ENCODE results near the gene PRDM7.
"Not testable (repeated sequence)": the region's sequence is repeated elsewhere in the genome, so short reads cannot be mapped to it uniquely, and the experiment has no call there.

The PRDM7 gene

DNA sequence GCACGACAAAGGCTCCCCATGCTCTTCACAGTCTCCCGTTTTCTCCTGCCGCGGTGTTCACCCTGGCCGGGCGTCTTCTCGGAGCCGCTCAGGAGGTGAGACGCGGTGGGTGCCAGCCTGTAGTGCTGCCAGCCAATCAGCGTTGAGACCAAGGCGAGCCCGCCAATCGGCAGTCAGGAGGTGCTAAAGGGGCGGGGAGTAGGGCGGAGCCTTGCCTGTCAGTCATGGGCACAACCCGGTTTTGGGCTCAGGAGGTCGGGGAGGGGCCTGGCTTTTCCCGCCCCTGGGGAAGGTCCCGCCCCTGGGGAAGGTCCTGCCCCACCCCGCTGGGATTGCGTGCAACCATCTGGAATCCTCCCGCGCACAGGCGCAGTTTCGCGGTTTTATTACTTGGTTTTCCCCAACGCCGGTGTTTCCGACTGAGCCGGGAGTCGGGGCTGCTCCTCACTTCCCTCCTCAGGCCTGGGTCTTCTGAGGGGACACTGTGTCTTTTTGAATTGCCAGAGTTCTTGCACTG, at the start of gene PRDM7:
Gene PRDM7 (minus strand): TSS at position 92 of the 517 bp plus-strand sequence. CDS start 1,421 bp downstream, outside the sequence.
- DNase-seq (ENCODE audit: low read depth, low spot score): peak; percentile 86

DNA sequence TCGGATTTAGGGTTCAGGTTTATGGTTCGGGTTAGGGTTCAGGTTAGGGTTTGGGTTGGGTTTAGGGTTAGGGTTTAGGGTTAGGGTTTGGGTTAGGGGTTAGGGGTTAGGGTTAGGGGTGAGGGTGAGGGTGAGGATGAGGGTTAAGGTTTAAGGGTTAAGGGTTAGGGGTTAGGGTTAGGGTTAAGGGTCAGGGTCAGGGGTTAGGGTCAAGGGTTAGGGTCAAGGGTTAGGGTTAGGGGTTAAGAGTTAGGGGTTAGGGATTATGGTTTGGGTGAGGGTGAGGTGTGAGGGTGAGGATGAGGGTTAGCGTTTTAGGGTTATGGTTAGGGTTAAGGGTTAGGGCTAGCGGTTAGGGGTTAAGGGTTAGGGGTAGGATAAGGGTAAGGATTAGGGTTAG, 44.7 kb upstream of the PRDM7 start:
- DNase-seq (ENCODE audit: low read depth, low spot score): not testable (repeated sequence)

GRCh38 chr16:90107617-90108016, 30.5 kb upstream of the PRDM7 start:
- not testable (repeated sequence) for DNase-seq (ENCODE audit: low read depth, low spot score)

DNA sequence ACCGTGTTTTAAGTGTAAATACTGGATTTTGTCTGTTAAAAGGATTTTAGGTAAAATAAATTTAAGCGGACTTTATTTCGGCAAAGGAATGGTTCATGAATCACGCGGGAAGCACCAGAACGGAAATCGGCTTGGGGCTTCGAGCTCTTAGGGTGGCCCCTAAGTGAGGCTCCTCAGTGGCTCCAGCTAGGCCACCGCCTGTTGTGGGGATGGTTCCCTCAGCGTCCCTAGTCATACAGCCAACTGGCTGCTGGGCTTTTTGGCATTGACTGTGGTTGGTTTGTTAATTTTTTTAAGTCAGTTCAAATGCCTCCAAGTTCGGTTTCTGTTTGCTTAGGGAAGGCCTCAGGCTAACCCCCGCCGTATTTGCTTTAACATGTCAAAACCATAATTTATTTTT, 29.9 kb upstream of the PRDM7 start:
- DNase-seq (ENCODE audit: low read depth, low spot score): not testable (repeated sequence)

- DNase-seq (ENCODE audit: low read depth, low spot score): not testable (repeated sequence)
These were observed 29.1 kb upstream of the PRDM7 start for GRCh38 chr16:90106271-90106670.

- DNase-seq (ENCODE audit: low read depth, low spot score): not testable (repeated sequence)
These were observed 27.6 kb upstream of the PRDM7 start for GRCh38 chr16:90104725-90105124.

DNA sequence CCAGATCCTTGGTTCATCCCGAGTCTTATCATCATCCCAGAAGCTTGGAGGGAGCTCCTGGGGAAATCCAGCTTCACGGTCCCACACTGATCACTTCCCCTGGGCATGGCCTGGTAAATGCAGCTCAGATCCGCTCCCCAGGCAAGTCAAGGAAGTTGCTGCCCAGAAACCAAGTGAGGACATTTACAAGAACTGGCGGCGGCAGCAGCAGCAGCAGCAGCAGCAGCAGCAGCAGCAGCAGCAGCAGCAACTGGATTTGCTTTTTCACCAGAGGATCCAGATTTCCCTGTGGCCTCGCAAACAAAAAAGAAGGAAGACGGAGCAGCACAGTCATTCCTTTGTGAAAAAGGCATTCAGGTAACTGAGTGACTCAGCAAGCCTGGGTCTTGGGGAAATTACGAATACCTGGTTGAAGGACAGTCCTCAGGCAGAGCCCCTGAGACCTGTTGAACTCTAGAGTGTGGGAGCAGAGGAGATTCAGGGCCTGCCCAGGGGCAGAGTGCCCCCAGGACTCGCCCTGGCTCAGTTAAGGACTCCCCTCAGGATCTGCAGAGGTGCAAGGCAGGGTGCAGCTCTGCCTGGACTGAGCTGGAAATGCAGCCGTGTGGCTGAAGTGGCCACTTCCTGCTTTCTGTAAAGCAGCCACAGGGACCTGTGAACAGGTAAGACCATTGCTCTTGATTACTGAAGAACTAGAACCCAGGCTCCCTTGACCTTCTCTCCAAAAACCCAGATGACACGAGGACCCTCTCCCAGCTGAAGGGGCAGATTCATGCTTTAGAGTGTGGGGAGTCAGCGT, 25.2 kb upstream of the PRDM7 start:
- DNase-seq (ENCODE audit: low read depth, low spot score): not testable (repeated sequence)

GRCh38 chr16:90101332-90101731, 24.2 kb upstream of the PRDM7 start:
- not testable (repeated sequence) for DNase-seq (ENCODE audit: low read depth, low spot score)

DNA sequence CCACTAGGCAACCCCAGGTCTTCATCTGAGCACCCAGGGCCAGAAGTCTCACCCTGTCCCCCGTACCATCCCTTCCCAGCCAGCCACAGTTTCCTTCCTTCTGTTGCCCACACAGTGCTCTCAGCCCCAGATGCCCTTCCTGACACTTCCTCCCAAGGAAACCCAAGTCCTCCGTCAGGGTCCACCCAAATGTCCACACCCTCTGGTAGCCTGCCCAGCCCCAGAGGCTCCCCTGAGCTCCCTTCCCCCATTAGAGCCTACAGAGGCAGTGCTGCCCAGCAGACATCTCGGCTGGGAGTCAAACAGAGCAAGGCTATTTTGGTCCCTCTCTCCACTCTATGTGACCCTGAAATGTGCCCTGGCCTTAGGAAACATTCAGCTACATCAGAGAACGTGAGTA, 23.7 kb upstream of the PRDM7 start:
- not testable (repeated sequence) for DNase-seq (ENCODE audit: low read depth, low spot score)

GRCh38 chr16:90100229-90100628, 23.1 kb upstream of the PRDM7 start:
- DNase-seq (ENCODE audit: low read depth, low spot score): not testable (repeated sequence)

DNA sequence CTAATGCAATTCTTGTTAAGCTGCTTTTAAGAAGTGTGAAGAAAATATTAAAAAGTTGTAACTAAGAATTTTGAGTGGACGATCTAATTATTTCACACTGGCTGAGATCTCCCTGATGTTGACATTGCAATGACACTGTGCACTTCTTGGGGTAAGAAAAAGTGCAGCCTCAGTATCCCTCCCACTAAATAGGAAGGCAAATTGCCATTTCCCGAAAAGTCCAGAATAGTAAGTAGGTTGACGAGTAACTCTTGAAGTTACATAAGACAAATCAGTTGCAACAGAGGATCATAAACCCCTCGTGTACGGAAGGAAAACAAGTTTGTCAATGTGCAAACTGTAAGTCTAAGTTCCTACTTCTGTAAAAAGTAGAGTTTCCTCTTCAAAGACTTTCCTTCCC, 21.8 kb upstream of the PRDM7 start:
- not testable (repeated sequence) for DNase-seq (ENCODE audit: low read depth, low spot score)

- DNase-seq (ENCODE audit: low read depth, low spot score): not testable (repeated sequence)
These were observed 20.0 kb upstream of the PRDM7 start for GRCh38 chr16:90097010-90097684.

DNA sequence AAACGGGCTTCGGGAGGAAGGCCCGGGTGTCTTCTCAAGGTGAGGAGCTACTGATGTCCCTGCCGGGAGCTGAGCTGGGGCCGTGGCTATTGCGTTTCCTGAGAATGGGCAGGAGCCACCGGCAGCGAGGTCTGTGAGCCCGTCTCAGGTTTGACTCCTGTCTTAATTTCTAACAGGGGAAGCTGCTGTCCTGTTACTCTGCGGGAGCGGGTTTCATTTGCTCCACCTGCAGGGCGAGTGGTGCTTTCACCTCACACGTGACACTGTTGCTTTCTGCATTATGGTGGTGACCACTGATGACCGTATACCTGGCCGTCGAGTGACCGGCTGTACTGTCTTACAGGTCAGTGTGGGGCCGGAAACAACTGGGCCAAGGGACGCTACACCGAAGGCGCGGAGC, 17.7 kb upstream of the PRDM7 start:
- not testable (repeated sequence) for DNase-seq (ENCODE audit: low read depth, low spot score)

DNA sequence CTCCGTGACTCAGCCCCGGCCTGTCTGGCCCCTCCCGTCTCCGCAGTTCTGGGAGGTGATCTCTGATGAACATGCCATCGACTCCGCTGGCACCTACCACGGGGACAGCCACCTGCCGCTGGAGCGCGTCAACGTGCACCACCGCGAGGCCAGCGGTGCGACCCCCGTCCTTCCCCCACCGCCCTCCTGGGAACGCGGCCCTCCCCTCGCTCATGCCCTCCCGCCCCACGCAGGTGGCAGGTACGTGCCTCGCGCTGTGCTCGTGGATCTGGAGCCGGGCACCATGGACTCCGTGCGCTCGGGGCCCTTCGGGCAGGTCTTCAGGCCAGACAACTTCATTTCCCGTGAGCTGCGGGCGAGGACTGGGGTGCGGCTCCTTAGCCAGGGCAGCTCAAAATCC, 17.2 kb upstream of the PRDM7 start:
- DNase-seq (ENCODE audit: low read depth, low spot score): not testable (repeated sequence)

- not testable (repeated sequence) for DNase-seq (ENCODE audit: low read depth, low spot score)
These were observed 16.7 kb upstream of the PRDM7 start for GRCh38 chr16:90093799-90094198.

DNA sequence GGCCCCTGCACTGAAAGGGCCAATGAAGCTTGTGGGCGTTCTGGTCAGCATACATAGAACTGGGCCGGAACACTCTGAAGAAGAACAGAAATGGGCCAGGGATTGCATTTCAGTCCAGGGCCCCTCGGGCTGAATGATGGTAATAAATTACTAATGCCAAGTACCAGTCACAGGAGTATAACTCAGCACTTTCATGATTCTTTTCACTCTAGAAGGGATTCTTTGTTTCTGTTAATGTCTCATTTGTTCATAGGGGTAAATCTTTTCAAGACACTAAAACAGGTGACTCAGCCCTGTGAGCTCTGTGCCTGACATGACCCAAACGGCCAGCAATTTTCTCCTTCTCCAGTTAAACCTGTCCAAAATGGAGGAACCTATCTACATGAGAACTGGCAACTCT, 15.7 kb upstream of the PRDM7 start:
- not testable (repeated sequence) for DNase-seq (ENCODE audit: low read depth, low spot score)

GRCh38 chr16:90084215-90084950, 7.3 kb upstream of the PRDM7 start:
- DNase-seq (ENCODE audit: low read depth, low spot score): no peak

DNA sequence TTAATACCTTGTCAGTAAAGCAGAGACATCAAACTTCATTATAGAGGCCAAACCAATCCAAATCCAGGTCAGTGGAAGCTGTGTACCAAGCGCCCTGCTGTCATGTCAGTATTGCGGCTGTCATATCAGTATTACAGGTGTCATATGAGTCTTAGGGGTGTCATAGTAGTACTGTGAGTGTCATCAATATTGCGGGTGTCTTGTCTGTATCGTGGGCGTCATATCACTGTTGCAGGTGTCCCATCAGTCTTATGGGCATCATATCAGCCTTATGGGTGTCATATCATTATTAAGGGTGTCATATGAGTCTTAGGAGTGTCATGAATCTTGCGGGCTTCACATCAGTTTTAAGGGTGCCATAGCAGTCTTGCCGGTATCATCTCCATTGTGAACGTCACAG, 6.0 kb upstream of the PRDM7 start:
- no peak for DNase-seq (ENCODE audit: low read depth, low spot score)

DNA sequence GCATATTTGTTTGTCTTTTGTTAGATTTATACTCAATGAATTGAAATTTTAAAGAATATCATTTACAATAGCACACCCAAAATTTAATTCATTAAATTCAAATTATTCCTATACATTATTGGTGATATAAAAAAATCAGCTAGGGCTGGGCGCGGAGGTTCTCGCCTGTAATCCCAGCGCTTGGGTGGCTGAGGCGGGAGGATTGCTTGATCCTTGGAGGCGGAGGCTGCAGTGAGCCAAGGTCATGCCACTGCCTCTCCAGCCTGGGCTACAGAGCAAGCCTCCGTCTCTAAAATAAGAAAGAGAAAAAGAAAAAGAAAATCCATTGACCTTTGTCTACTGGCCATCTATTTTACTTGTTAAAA, 4.5 kb upstream of the PRDM7 start:
- no peak for DNase-seq (ENCODE audit: low read depth, low spot score)

- no peak for DNase-seq (ENCODE audit: low read depth, low spot score)
These were observed 1.4 kb upstream of the PRDM7 start for GRCh38 chr16:90078579-90078895.

DNA sequence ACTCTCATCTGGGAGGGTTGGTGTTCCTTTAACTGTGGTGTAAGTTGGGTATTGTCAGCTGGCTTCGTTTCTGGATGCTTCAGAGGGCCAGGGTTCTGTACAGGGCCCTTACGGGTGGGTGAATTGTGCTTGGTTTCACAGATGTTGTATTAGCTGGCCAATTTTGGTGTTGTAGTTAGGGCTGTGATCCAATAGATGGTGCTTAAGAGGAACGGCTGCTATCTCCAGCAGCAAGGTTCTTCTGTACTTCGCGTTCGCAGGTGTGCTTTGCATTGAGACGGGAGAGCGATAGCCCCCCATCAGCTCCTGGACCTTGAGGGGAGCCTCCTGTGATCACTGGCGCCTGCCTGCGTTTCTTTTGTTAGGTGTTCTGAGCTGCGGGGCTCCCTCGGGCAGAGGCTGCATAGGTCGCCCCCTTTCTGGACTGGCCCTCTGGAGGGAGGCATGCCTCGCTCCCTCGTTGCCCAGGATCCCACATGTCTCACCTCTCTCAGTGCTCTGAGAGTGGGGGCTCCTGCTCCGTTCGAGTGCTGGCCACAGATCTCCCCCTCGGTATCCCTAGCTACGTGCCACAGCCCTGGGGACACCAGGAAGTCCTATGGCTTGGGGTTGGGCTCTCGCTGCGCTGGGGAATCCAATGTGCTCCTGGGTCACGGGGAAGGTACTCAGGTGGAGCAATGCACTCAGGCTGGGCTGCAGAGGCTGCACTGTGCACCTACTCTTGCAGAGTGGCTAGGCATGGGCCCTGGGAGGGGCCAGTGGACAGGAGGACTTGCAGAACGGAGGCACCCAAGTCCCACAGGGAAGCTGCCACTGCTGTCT, 837 bp upstream of the PRDM7 start:
- DNase-seq (ENCODE audit: low read depth, low spot score): peak; percentile 28

All from activated CD4-positive, CD25-positive, alpha-beta regulatory T cell treated with anti-CD3 and anti-CD28 coated beads, Interleukin-2, amount 50 U/mL, for 16 hours (primary cell).